ENCODE results near the gene FAM24A.

FAM24A gene

GRCh38 chr10:122931088-122931906 lies 20.9 kb downstream of the FAM24A start:
- no peak for DNase-seq (ENCODE audit: low spot score)

GRCh38 chr10:122939133-122939855 lies 28.9 kb downstream of the FAM24A start:
- DNase-seq (ENCODE audit: low spot score) = no peak

GRCh38 chr10:122939856-122940543 lies 29.6 kb downstream of the FAM24A start:
- no peak for DNase-seq (ENCODE audit: low spot score)

GRCh38 chr10:122949296-122949695 lies 38.9 kb downstream of the FAM24A start:
- DNase-seq (ENCODE audit: low spot score) = no peak

GRCh38 chr10:122953902-122954730 lies 43.7 kb downstream of the FAM24A start, which contains the start of gene C10orf88:
Gene C10orf88 (minus strand): TSS chr10:122954227. CDS start chr10:122954178, 49 bp downstream.
- peak; percentile 100 for DNase-seq (ENCODE audit: low spot score)

- DNase-seq (ENCODE audit: low spot score) = no peak
These were observed 44.3 kb downstream of the FAM24A start for GRCh38 chr10:122954731-122955050.

GRCh38 chr10:122955892-122956291 lies 45.5 kb downstream of the FAM24A start:
- DNase-seq (ENCODE audit: low spot score) = no peak

- no peak for DNase-seq (ENCODE audit: low spot score)
These were observed 47.1 kb downstream of the FAM24A start for GRCh38 chr10:122957474-122957873.

- no peak for DNase-seq (ENCODE audit: low spot score)
These were observed 52.0 kb downstream of the FAM24A start for GRCh38 chr10:122962405-122962804.
